ENCODE data around the gene BUD23. TPM values are rescaled to one million over a fixed set of nuclear protein-coding genes. Genes with fewer than 3 reads are reported as not detected.

The BUD23 gene
- total and polyA plus RNA-seq, 8 donors: 17.4 to 71.9 (median 44.2) TPM

DNA sequence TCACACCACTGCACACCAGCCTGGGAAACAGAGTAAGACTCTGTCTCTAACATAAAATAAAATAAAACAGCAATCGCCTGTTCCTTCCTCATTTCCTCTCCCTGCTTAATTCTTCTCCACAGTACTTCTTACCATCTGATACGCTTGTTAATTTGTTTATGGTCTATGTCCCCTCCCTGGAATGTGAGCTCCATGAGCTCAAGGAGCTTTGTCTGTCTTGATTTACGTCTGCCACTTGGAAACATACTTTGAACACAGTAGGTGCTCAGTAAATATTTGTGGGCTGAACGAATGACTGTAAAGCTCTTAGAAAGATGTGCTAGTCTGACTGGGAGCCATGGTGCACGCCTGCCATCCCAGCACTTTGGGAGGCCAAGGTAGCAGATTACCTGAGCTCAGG is 45.2 kb downstream of the BUD23 start:
- no peaks in the 10 kb centered on the region for H3K4me1 ChIP-seq
- TF ChIP-seq POLR2A (IDR thresholded peaks at IDR 0.05) (no peak), EP300 (IDR thresholded peaks at IDR 0.05) (no peak), POLR2AphosphoS5 (IDR thresholded peaks at IDR 0.05) (no peak)
- TF ChIP-seq, protein P1, sequence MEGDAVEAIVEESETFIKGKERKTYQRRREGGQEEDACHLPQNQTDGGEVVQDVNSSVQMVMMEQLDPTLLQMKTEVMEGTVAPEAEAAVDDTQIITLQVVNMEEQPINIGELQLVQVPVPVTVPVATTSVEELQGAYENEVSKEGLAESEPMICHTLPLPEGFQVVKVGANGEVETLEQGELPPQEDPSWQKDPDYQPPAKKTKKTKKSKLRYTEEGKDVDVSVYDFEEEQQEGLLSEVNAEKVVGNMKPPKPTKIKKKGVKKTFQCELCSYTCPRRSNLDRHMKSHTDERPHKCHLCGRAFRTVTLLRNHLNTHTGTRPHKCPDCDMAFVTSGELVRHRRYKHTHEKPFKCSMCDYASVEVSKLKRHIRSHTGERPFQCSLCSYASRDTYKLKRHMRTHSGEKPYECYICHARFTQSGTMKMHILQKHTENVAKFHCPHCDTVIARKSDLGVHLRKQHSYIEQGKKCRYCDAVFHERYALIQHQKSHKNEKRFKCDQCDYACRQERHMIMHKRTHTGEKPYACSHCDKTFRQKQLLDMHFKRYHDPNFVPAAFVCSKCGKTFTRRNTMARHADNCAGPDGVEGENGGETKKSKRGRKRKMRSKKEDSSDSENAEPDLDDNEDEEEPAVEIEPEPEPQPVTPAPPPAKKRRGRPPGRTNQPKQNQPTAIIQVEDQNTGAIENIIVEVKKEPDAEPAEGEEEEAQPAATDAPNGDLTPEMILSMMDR (IDR thresholded peaks at IDR 0.05): no peak
- 44 to 67% (median 57%) methylated on average over 5 of the region's 5 CpGs for WGBS, 5 donors
- no peak for DNase-seq
- peaks cover 0 to 15% (median 0%) of the 10 kb centered on the region in 3 donors for H3K27me3 ChIP-seq
- H3K4me3 ChIP-seq: no peak overlapping the region
- no peaks in the 10 kb centered on the region for H3K9me3 ChIP-seq
- intact Hi-C loops (cut with DNase I; ENCODE audit: low total_unique reads): no loop called here
- H3K27ac ChIP-seq: no peak overlapping the region
- H3K36me3 ChIP-seq: no peaks in the 10 kb centered on the region

DNA sequence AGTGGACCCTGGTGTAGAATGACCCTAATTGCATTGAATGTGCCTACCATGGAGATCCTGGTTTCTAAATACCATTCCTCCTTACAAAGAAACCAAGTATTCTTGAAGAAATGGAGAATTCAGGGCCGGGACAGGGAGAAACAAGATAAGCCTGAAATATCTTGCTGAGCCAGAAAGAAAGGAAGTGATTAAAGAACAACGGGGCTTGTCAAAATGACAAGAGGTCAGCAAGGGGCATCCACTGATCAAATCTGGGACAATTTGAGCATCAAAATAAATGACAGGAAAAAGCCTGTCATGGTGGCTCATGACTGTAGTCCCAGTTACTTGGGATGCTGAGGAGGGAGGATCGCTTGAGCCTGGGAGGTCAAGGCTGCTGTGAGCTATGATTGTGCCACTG is 47.1 kb downstream of the BUD23 start:
- Histone ChIP-seq H3K27me3 (peaks cover 0 to 15% (median 0%) of the 10 kb centered on the region in 3 donors), H3K4me1 (peaks cover 0 to 7% (median 0%) of the 10 kb centered on the region in 4 donors), H3K27ac (no peak overlapping the region), H3K36me3 (peaks cover 0 to 3% (median under 1%) of the 10 kb centered on the region in 4 donors), H3K9me3 (no peaks in the 10 kb centered on the region), H3K4me3 (no peak overlapping the region)
- DNase-seq: no peak
- WGBS, 5 donors: 24 to 34% (median 27%) methylated on average over 3 of the region's 3 CpGs
- TF ChIP-seq EP300 (IDR thresholded peaks at IDR 0.05): no peak
- TF ChIP-seq POLR2A (IDR thresholded peaks at IDR 0.05): no peak
- TF ChIP-seq, protein P1 (IDR thresholded peaks at IDR 0.05): no peak
- no peak for TF ChIP-seq POLR2AphosphoS5 (IDR thresholded peaks at IDR 0.05)
- intact Hi-C loops (cut with DNase I; ENCODE audit: low total_unique reads): no loop called here

DNA sequence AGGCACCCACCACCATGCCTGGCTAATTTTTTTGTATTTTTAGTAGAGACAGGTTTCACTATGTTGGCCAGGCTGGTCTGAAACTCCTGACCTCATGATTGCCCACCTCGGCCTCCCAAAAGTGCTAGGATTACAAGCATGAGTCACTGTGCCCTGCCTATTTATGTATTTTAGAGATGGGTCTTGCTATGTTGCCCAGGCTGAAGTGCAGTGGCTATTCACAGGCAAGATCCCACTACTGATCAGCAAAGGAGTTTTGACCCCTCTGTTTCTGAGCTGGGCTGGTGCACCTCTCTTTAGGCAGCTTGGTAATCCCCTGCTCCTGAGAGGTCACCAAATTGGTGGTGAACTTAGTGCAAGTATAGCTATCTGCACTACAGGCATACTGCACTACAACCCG is 49.0 kb downstream of the BUD23 start:
- Histone ChIP-seq H3K27ac (no peak overlapping the region), H3K4me3 (no peak overlapping the region), H3K36me3 (peaks cover 4 to 22% (median 20%) of the 10 kb centered on the region in 4 donors), H3K27me3 (peaks cover 0 to 4% (median 0%) of the 10 kb centered on the region in 3 donors), H3K4me1 (peaks cover 0 to 15% (median 4%) of the 10 kb centered on the region in 4 donors), H3K9me3 (no peaks in the 10 kb centered on the region)
- TF ChIP-seq POLR2AphosphoS5 (IDR thresholded peaks at IDR 0.05): no peak
- TF ChIP-seq EP300 (IDR thresholded peaks at IDR 0.05): no peak
- TF ChIP-seq, protein P1 (IDR thresholded peaks at IDR 0.05): no peak
- TF ChIP-seq POLR2A (IDR thresholded peaks at IDR 0.05): no peak
- WGBS, 5 donors: 47 to 72% (median 64%) methylated on average over 2 of the region's 2 CpGs
- DNase-seq: no peak
- intact Hi-C loops (cut with DNase I; ENCODE audit: low total_unique reads): no loop called here

DNA sequence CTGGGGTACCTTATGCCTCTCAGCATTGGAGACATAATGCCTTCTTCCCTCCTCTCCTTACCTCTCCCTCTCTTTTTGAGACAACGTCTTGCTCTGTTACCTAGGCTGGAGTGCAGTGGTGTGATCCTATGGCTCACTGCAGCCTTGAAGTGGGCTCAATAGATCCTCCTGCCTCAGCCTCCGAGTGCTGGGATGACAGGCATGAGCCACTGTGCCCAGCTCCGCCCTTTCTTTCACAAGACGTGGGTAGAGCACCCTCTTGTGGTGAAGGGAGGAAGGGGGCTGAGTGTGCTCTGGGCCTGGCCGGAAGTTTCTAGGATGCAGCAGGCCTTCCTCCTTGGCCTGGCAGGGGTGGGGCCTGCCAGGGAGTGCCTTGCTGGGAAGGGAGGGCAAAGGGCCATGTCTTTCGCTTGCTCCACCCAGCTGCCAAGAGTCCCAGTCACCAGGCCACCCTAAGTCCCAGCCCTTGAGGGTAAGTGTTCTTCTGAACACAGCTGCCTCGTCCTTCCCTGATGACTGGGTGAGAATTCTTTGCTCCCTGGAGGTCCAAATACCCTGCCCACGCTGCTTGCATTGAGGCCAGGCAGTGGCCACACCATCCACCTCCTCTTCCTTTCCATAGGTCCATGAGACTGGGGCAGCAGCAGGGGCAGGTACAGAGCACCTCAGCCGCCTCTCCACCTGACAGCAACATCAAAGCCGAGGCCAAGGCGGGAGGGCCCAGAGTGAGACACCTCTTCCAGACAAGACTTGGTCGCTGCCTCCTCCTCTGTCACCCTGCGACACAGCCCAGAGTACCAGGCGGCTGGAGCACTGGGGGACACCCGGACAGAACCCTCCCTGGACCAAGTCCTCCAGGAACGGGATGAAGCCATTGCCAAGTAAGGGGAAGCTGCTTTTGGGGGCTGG is 51.5 kb downstream of the BUD23 start:
- H3K4me1 ChIP-seq: peaks cover 7 to 30% (median 23%) of the 10 kb centered on the region in 4 donors
- H3K4me3 ChIP-seq: no peak overlapping the region
- peaks cover 4 to 26% (median 22%) of the 10 kb centered on the region in 4 donors for H3K36me3 ChIP-seq
- peak overlapping the region; percentile 25 to 78 (median 47) for H3K27ac ChIP-seq
- intact Hi-C loops (cut with DNase I; ENCODE audit: low total_unique reads): no loop called here
- WGBS, 5 donors: 54 to 66% (median 57%) methylated on average over 14 to 16 of the region's 16 CpGs
- H3K9me3 ChIP-seq: no peaks in the 10 kb centered on the region
- no peak for TF ChIP-seq EP300 (IDR thresholded peaks at IDR 0.05)
- TF ChIP-seq POLR2AphosphoS5 (IDR thresholded peaks at IDR 0.05): peak in 2 of 3 donors; percentile 63 to 91
- TF ChIP-seq, protein P1 (IDR thresholded peaks at IDR 0.05): peak in 5 of 7 experiments; percentile 72 to 90 (median 82)
- TF ChIP-seq POLR2A (IDR thresholded peaks at IDR 0.05): no peak
- peak; percentile 92 to 95 for DNase-seq
- no peaks in the 10 kb centered on the region for H3K27me3 ChIP-seq

Data from stomach (tissue), 9 donors.